GM19467 (cell line): ENCODE measurements around the gene RASA3.

ENCODE experiments used
- ATAC-seq: cut with Tn5 transposase; IDR thresholded peaks from one replicate; pipeline ENCODE4 v1.9.1; 2021; ENCODE audit warnings: mild to moderate bottlenecking, moderate library complexity; ENCODE audit not compliant: unreplicated experiment

RASA3 gene

GRCh38 chr13:113945857-113946408 is 186.5 kb downstream of the RASA3 start:
- ATAC-seq, result no peak

- ATAC-seq, result no peak
These were observed 188.4 kb downstream of the RASA3 start for GRCh38 chr13:113943821-113944565.

GRCh38 chr13:113942591-113943103 is 189.8 kb downstream of the RASA3 start:
- no peak for ATAC-seq

GRCh38 chr13:113941571-113942191 is 190.7 kb downstream of the RASA3 start:
- ATAC-seq, result no peak

- no peak for ATAC-seq
These were observed 192.5 kb downstream of the RASA3 start for GRCh38 chr13:113939944-113940297.

GRCh38 chr13:113939129-113939943 is 193.1 kb downstream of the RASA3 start:
- no peak for ATAC-seq

- no peak for ATAC-seq
These were observed 193.7 kb downstream of the RASA3 start for GRCh38 chr13:113938716-113939115.

GRCh38 chr13:113938246-113938645 is 194.2 kb downstream of the RASA3 start:
- no peak for ATAC-seq

- ATAC-seq, result no peak
These were observed 194.8 kb downstream of the RASA3 start for GRCh38 chr13:113937527-113938180.

- ATAC-seq, result no peak
These were observed 195.3 kb downstream of the RASA3 start for GRCh38 chr13:113937073-113937472.

GRCh38 chr13:113936166-113936965 is 196.1 kb downstream of the RASA3 start:
- ATAC-seq, result no peak

- ATAC-seq, result no peak
These were observed 197.2 kb downstream of the RASA3 start for GRCh38 chr13:113935001-113935844.

- ATAC-seq, result no peak
These were observed 197.8 kb downstream of the RASA3 start for GRCh38 chr13:113934576-113934975.

GRCh38 chr13:113933901-113934300 is 198.5 kb downstream of the RASA3 start:
- ATAC-seq, result no peak

- no peak for ATAC-seq
These were observed 200.5 kb downstream of the RASA3 start for GRCh38 chr13:113931841-113932459.

- ATAC-seq, result no peak
These were observed 201.5 kb downstream of the RASA3 start for GRCh38 chr13:113930671-113931637.
